Measurements from ENCODE around the gene POU3F4. TPM values are rescaled to one million over a fixed set of nuclear protein-coding genes. Genes with fewer than 3 reads are reported as not detected.
A peak's percentile ranks its signal among the peaks of the same experiment; 100 is the strongest.

Gene POU3F4
- not detected in 2 replicates for total RNA-seq

GRCh38 chrX:83508006-83508405 lies at the start of gene POU3F4:
Gene POU3F4, plus strand, starts transcription at chrX:83508290. Its CDS starts 35 bp downstream, at chrX:83508325.
- DNase-seq (ENCODE audit: low read depth in 2 of 2), result no peak

- peak; percentile 1 to 27 for DNase-seq (ENCODE audit: low read depth in 2 of 2)
Measured at GRCh38 chrX:83469551-83469950, 38.5 kb upstream of the POU3F4 start.

- DNase-seq (ENCODE audit: low read depth in 2 of 2), result no peak
Measured at GRCh38 chrX:83495898-83496297, 12.2 kb upstream of the POU3F4 start.

- DNase-seq (ENCODE audit: low read depth in 2 of 2), result no peak
Measured at GRCh38 chrX:83501003-83501402, 7.1 kb upstream of the POU3F4 start.

GRCh38 chrX:83501530-83501929 lies 6.6 kb upstream of the POU3F4 start:
- DNase-seq (ENCODE audit: low read depth in 2 of 2), result no peak

GRCh38 chrX:83504721-83505479 lies 3.2 kb upstream of the POU3F4 start:
- DNase-seq (ENCODE audit: low read depth in 2 of 2), result no peak

- DNase-seq (ENCODE audit: low read depth in 2 of 2), result no peak
Measured at GRCh38 chrX:83508526-83509253, 600 bp downstream of the POU3F4 start.

GRCh38 chrX:83509254-83509801 lies 1.2 kb downstream of the POU3F4 start:
- DNase-seq (ENCODE audit: low read depth in 2 of 2), result no peak

- no peak for DNase-seq (ENCODE audit: low read depth in 2 of 2)
Measured at GRCh38 chrX:83510510-83511062, 2.5 kb downstream of the POU3F4 start.

- no peak for DNase-seq (ENCODE audit: low read depth in 2 of 2)
Measured at GRCh38 chrX:83511208-83511607, 3.1 kb downstream of the POU3F4 start.

- DNase-seq (ENCODE audit: low read depth in 2 of 2), result no peak
Measured at GRCh38 chrX:83512111-83512510, 4.0 kb downstream of the POU3F4 start.

- DNase-seq (ENCODE audit: low read depth in 2 of 2), result no peak
Measured at GRCh38 chrX:83516597-83516996, 8.5 kb downstream of the POU3F4 start.

GRCh38 chrX:83521905-83522304 lies 13.8 kb downstream of the POU3F4 start:
- no peak for DNase-seq (ENCODE audit: low read depth in 2 of 2)

GRCh38 chrX:83529950-83530349 lies 21.9 kb downstream of the POU3F4 start:
- no peak for DNase-seq (ENCODE audit: low read depth in 2 of 2)

- DNase-seq (ENCODE audit: low read depth in 2 of 2), result no peak
Measured at GRCh38 chrX:83535417-83536196, 27.5 kb downstream of the POU3F4 start.

Data from lung microvascular endothelial cell (primary cell).